NCI-H226 (cell line): ENCODE results near the gene TNFRSF13B.

Source experiments
- DNase-seq: peaks from one replicate; pipeline ENCODE4 v3.0.0-alpha.2; 2015

The TNFRSF13B gene

GRCh38 chr17:16953841-16954240, 18.1 kb downstream of the TNFRSF13B start:
- no peak for DNase-seq

GRCh38 chr17:16953347-16953746, 18.6 kb downstream of the TNFRSF13B start:
- no peak for DNase-seq

- no peak for DNase-seq
Observed at GRCh38 chr17:16952401-16952800, 19.5 kb downstream of the TNFRSF13B start.

GRCh38 chr17:16950488-16950887, 21.4 kb downstream of the TNFRSF13B start:
- DNase-seq = no peak

- no peak for DNase-seq
Observed at GRCh38 chr17:16948587-16949376, 23.1 kb downstream of the TNFRSF13B start.

- no peak for DNase-seq
Observed at GRCh38 chr17:16947470-16947869, 24.4 kb downstream of the TNFRSF13B start.

GRCh38 chr17:16945663-16946218, 26.2 kb downstream of the TNFRSF13B start:
- DNase-seq = no peak

- no peak for DNase-seq
Observed at GRCh38 chr17:16945136-16945482, 26.8 kb downstream of the TNFRSF13B start.

- DNase-seq = no peak
Observed at GRCh38 chr17:16944334-16945135, 27.4 kb downstream of the TNFRSF13B start.

GRCh38 chr17:16943541-16944333, 28.2 kb downstream of the TNFRSF13B start:
- DNase-seq = no peak

- no peak for DNase-seq
Observed at GRCh38 chr17:16943032-16943352, 28.9 kb downstream of the TNFRSF13B start.

- DNase-seq = no peak
Observed at GRCh38 chr17:16942141-16943031, 29.5 kb downstream of the TNFRSF13B start.

GRCh38 chr17:16941072-16942036, 30.6 kb downstream of the TNFRSF13B start:
- DNase-seq = no peak

- no peak for DNase-seq
Observed at GRCh38 chr17:16940116-16940881, 31.6 kb downstream of the TNFRSF13B start.

- DNase-seq = no peak
Observed at GRCh38 chr17:16939606-16940115, 32.3 kb downstream of the TNFRSF13B start.

GRCh38 chr17:16939208-16939576, 32.7 kb downstream of the TNFRSF13B start:
- DNase-seq = no peak

- no peak for DNase-seq
Observed at GRCh38 chr17:16938496-16939207, 33.3 kb downstream of the TNFRSF13B start.

GRCh38 chr17:16938031-16938430, 33.9 kb downstream of the TNFRSF13B start:
- no peak for DNase-seq

GRCh38 chr17:16937431-16937830, 34.5 kb downstream of the TNFRSF13B start:
- no peak for DNase-seq
